HG02588 (cell line): ENCODE data around the gene NOVA1.

ENCODE experiments used
- ATAC-seq: cut with Tn5 transposase; IDR thresholded peaks from one replicate; pipeline ENCODE4 v1.9.1; 2021; ENCODE audit warnings: mild to moderate bottlenecking, moderate library complexity; ENCODE audit not compliant: unreplicated experiment

The NOVA1 gene

GRCh38 chr14:26463136-26463535, 134.7 kb downstream of the NOVA1 start:
- ATAC-seq = no peak

- ATAC-seq = no peak
Measured at GRCh38 chr14:26454105-26454504, 143.7 kb downstream of the NOVA1 start.

GRCh38 chr14:26448181-26448855, 149.5 kb downstream of the NOVA1 start:
- ATAC-seq = no peak

GRCh38 chr14:26444822-26445221, 153.0 kb downstream of the NOVA1 start:
- no peak for ATAC-seq

- ATAC-seq = no peak
Measured at GRCh38 chr14:26443654-26444053, 154.2 kb downstream of the NOVA1 start.

GRCh38 chr14:26429205-26429604, 168.6 kb downstream of the NOVA1 start:
- no peak for ATAC-seq

GRCh38 chr14:26427097-26427496, 170.7 kb downstream of the NOVA1 start:
- ATAC-seq = no peak

GRCh38 chr14:26424537-26424936, 173.3 kb downstream of the NOVA1 start:
- ATAC-seq = no peak

GRCh38 chr14:26415618-26416123, 182.2 kb downstream of the NOVA1 start:
- no peak for ATAC-seq

- ATAC-seq = no peak
Measured at GRCh38 chr14:26414926-26415325, 182.9 kb downstream of the NOVA1 start.

GRCh38 chr14:26414103-26414502, 183.7 kb downstream of the NOVA1 start:
- no peak for ATAC-seq

- no peak for ATAC-seq
Measured at GRCh38 chr14:26412421-26412820, 185.4 kb downstream of the NOVA1 start.

- no peak for ATAC-seq
Measured at GRCh38 chr14:26410189-26410685, 187.6 kb downstream of the NOVA1 start.

GRCh38 chr14:26404927-26405326, 192.9 kb downstream of the NOVA1 start:
- no peak for ATAC-seq

GRCh38 chr14:26403760-26404159, 194.1 kb downstream of the NOVA1 start:
- ATAC-seq = no peak

GRCh38 chr14:26402126-26402525, 195.7 kb downstream of the NOVA1 start:
- ATAC-seq = no peak

- ATAC-seq = no peak
Measured at GRCh38 chr14:26401179-26401968, 196.5 kb downstream of the NOVA1 start.

- ATAC-seq = no peak
Measured at GRCh38 chr14:26400373-26400772, 197.5 kb downstream of the NOVA1 start.

- ATAC-seq = no peak
Measured at GRCh38 chr14:26398616-26399015, 199.2 kb downstream of the NOVA1 start.
